Adrenal gland (tissue), 5 donors: ENCODE results near the gene SLC9A5.

Source experiments
- POLR2A ChIP-seq, 2 donors: fragments of 450-650 bp; IDR thresholded peaks; one replicate each; pipeline ENCODE4 v1.6.1; 2017; ENCODE audit warnings: antibody characterized with exemption in 2 of 2, mild to moderate bottlenecking in 2 of 2, moderate library complexity in 1 of 2
- TF ChIP-seq, protein P1 (sequence below), 6 experiments: fragments of 450-650 bp in 4 of 6; fragments of 200-600 bp in 2 of 6; sonication (generic) in 1 of 6; IDR thresholded peaks; 1 replicate in 5 of 6; 2 replicates in 1 of 6; pipeline versions ENCODE4 v1.5.1 to v1.8.0; 2016 to 2021; ENCODE audit warnings: antibody characterized with exemption in 6 of 6, mild to moderate bottlenecking in 2 of 6, moderate library complexity in 1 of 6
- donor health status: DM: no; HTN: no; CAD: no.

DNA sequence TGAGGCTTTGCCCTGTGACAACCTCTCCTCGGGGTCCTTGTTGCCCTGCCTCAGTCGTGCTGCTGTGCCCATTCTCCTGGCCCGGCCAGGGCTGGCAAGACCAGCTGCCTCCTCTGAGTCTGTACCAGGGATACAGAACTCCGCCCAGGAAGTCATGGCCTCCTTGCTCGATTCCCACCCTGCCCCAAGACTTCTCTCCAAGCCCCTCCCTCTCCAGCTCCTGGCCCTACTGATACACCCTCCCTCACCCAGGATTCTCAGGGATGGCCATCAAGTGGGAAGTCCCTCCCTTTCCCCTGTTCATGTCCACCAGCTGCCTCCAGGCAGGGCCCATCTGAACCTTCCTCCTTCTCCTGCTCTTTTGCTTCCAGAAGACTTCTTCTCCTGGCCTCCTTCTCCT lies 33.1 kb upstream of the SLC9A5 start:
- TF ChIP-seq, protein P1, sequence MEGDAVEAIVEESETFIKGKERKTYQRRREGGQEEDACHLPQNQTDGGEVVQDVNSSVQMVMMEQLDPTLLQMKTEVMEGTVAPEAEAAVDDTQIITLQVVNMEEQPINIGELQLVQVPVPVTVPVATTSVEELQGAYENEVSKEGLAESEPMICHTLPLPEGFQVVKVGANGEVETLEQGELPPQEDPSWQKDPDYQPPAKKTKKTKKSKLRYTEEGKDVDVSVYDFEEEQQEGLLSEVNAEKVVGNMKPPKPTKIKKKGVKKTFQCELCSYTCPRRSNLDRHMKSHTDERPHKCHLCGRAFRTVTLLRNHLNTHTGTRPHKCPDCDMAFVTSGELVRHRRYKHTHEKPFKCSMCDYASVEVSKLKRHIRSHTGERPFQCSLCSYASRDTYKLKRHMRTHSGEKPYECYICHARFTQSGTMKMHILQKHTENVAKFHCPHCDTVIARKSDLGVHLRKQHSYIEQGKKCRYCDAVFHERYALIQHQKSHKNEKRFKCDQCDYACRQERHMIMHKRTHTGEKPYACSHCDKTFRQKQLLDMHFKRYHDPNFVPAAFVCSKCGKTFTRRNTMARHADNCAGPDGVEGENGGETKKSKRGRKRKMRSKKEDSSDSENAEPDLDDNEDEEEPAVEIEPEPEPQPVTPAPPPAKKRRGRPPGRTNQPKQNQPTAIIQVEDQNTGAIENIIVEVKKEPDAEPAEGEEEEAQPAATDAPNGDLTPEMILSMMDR (IDR thresholded peaks at IDR 0.05), result no peak
- no peak for TF ChIP-seq POLR2A (IDR thresholded peaks at IDR 0.05)
